DMS53 treated with DMSO at 0.1 percent for 48 hours (cell line): ENCODE data around the gene MPZL3.
A peak's percentile ranks its signal among the peaks of the same experiment; 100 is the strongest.

Source experiments
- DNase-seq: peaks from one replicate; lab custom pipeline; 2025; ENCODE audit not compliant: unreplicated experiment; lab: John Stamatoyannopoulos, UW

Gene MPZL3

GRCh38 chr11:118232659-118233058 lies 19.5 kb downstream of the MPZL3 start:
- DNase-seq, result peak; percentile 26

- no peak for DNase-seq
These were observed 20.7 kb downstream of the MPZL3 start for GRCh38 chr11:118231461-118231860.

- no peak for DNase-seq
These were observed 22.1 kb downstream of the MPZL3 start for GRCh38 chr11:118230088-118230487.

GRCh38 chr11:118229274-118229847 lies 22.8 kb downstream of the MPZL3 start:
- no peak for DNase-seq

- DNase-seq, result no peak
These were observed 24.0 kb downstream of the MPZL3 start for GRCh38 chr11:118227865-118228785.

GRCh38 chr11:118226781-118227180 lies 25.4 kb downstream of the MPZL3 start:
- DNase-seq, result no peak

GRCh38 chr11:118226296-118226695 lies 25.9 kb downstream of the MPZL3 start:
- no peak for DNase-seq

GRCh38 chr11:118224511-118225188 lies 27.5 kb downstream of the MPZL3 start, which contains the start of gene JAML:
Gene JAML (minus strand): TSS chr11:118225011. CDS start chr11:118214866, 10,145 bp downstream.
- no peak for DNase-seq

- no peak for DNase-seq
These were observed 28.2 kb downstream of the MPZL3 start for GRCh38 chr11:118223992-118224391.

- no peak for DNase-seq
These were observed 28.6 kb downstream of the MPZL3 start for GRCh38 chr11:118223570-118223969.

GRCh38 chr11:118222437-118222836 lies 29.7 kb downstream of the MPZL3 start:
- DNase-seq, result no peak

- no peak for DNase-seq
These were observed 30.7 kb downstream of the MPZL3 start for GRCh38 chr11:118221419-118221818.

- no peak for DNase-seq
These were observed 32.4 kb downstream of the MPZL3 start for GRCh38 chr11:118219732-118220131.

GRCh38 chr11:118219244-118219643 lies 32.9 kb downstream of the MPZL3 start:
- DNase-seq, result no peak

- DNase-seq, result no peak
These were observed 34.6 kb downstream of the MPZL3 start for GRCh38 chr11:118217575-118217974.

- DNase-seq, result no peak
These were observed 35.3 kb downstream of the MPZL3 start for GRCh38 chr11:118216621-118217481.

GRCh38 chr11:118215765-118216164 lies 36.4 kb downstream of the MPZL3 start:
- DNase-seq, result no peak

- DNase-seq, result no peak
These were observed 36.9 kb downstream of the MPZL3 start for GRCh38 chr11:118215262-118215661.

- DNase-seq, result no peak
These were observed 37.8 kb downstream of the MPZL3 start for GRCh38 chr11:118214210-118214914.

GRCh38 chr11:118213781-118214180 lies 38.4 kb downstream of the MPZL3 start:
- no peak for DNase-seq
